ENCODE data around the gene GAPDH.

The GAPDH gene

DNA sequence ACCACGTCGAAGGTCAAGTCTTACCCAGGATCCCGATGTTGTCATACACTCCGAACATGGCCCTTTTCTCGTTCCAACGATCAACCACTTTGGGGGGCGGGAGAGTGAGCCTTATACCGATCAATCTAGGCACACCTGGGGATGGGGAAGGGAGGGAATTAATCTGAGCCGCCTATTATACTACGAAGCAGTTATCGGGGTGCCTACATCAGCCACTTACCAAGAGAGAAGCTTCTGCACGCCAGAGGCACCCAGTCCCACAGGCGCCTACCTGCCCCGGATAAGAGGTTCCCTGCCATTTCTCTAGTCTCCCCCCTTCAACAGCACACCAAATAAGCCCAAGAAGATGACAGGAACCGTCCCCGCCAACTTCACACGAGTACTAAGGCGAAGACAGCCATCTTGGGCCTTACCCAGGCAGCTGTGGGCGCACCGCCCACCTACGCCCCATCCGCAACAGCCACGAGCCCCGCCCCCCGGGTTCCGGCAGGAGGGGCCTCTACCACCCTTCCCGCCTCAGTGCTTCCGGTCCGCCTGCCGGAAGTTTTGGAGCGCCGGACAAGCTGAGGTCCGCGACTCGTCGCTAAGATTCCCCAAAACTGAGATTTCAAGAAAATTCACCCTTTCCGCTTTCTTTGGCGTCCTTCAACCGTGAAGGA is 41.4 kb upstream of the GAPDH start, which contains the start of gene MRPL51 (continued):
- TF ChIP-seq, protein P1, sequence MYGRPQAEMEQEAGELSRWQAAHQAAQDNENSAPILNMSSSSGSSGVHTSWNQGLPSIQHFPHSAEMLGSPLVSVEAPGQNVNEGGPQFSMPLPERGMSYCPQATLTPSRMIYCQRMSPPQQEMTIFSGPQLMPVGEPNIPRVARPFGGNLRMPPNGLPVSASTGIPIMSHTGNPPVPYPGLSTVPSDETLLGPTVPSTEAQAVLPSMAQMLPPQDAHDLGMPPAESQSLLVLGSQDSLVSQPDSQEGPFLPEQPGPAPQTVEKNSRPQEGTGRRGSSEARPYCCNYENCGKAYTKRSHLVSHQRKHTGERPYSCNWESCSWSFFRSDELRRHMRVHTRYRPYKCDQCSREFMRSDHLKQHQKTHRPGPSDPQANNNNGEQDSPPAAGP (tag by site-specific recombination; IDR thresholded peaks at IDR 0.05) = peak; percentile 31; the same call in 1 of the 2 replicates
- TF ChIP-seq YY2 (tag by site-specific recombination; IDR thresholded peaks at IDR 0.05) (peak; percentile 80), ZBTB17 (tag by site-specific recombination; IDR thresholded peaks at IDR 0.05) (peak; percentile 21; the same call in 1 of the 2 replicates)

DNA sequence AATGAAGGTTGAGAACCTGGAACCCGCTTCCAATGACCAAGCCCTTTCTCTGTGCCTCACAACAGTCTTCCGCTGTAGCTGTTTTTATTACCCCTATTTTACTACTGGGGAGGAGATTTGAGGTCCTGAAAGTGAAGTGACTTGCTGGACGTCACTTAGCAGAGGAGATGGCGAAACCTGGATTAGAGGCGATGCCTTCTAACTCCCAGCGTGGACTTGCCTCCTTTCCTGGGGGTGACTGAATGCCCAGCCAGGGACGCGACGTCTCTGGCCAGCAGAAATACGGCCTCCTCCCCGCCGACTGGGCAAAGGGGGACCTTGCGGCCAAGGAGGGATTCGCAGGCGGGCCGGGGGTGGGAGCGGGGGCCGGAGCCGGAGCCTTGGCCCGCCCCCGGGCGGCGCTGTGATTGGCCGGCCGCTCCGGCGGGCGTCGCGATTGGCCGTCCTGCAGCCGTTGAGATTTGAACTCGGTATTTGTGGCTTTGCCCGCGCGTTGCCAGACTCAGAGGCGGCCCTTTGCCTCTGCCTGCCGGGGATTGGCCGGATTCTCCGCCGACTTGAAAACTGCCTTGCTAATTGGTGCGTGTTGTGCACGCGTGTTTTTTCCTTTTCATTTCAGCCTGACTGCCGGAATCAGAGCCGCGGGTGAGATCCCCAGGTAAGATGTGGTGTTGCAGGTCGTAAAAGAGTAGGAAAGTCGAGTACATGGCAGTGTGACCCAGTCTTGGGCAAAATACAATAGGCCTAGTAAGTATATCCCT is 40.6 kb upstream of the GAPDH start, which contains the start of gene NCAPD2:
Gene NCAPD2 (plus strand): TSS at position 606 of the 761 bp plus-strand sequence. CDS start 997 bp downstream, outside the sequence.
- no peaks in the 10 kb centered on the region for H3K9me3 ChIP-seq (ENCODE audit: control insufficient read depth, insufficient read depth, low read depth, low read length)
- H3K27ac ChIP-seq (ENCODE audit: extremely low read depth, low read depth, low read length) = peak within 1 kb of the TSS; percentile 94
- ChIA-PET CTCF (interaction anchor here (0.5 to 2.3 kb wide), 6 partner anchors 28 to 174 kb away, joined by 3 to 10 read pairs (median 4); no protein-coding TSS in a partner anchor), POLR2A (interaction anchor here (1.0 to 2.3 kb wide), 23 partner anchors 8 to 358 kb away, joined by 3 to 74 read pairs (median 4); partner anchors contain the start of genes CDCA3, GAPDH, NOP2 and TNFRSF1A)
- H3K4me1 ChIP-seq (ENCODE audit: control insufficient read depth, insufficient read depth, low read length) = peaks cover 7% of the 10 kb centered on the region; the same call in 1 of the 2 replicates
- H3K4me3 ChIP-seq (ENCODE audit: low read depth, low read length) = peak within 1 kb of the TSS; percentile 93
- peaks cover 43 to 54% of the 10 kb centered on the region in 2 experiments for H3K36me3 ChIP-seq (ENCODE audit: control insufficient read depth in 2 of 2, insufficient read depth in 1 of 2, low read length in 2 of 2)
- TF ChIP-seq ZNF324 (tag by site-specific recombination; IDR thresholded peaks at IDR 0.05) (no peak), ZNF366 (tag by site-specific recombination; conservative IDR thresholded peaks at IDR 0.05) (0 out of 2 replicates have a peak, but pooled peaks have one; percentile 9), SP7 (tag by site-specific recombination; IDR thresholded peaks at IDR 0.05) (peak; percentile 27; the same call in 1 of the 2 replicates), FEZF1 (tag by site-specific recombination; IDR thresholded peaks at IDR 0.05) (0 out of 2 replicates have a peak, but pooled peaks have one; percentile 11), ZNF184 (tag by site-specific recombination; IDR thresholded peaks at IDR 0.05) (no peak), SP2 (tag by site-specific recombination; IDR thresholded peaks at IDR 0.05) (peak; percentile 83), HOXA7 (CRISPR knock-in tag; IDR thresholded peaks at IDR 0.05; ENCODE audit: borderline replicate concordance) (no peak), ZNF248 (tag by site-specific recombination; IDR thresholded peaks at IDR 0.05) (no peak), KLF10 (tag by site-specific recombination; IDR thresholded peaks at IDR 0.05) (peak; percentile 82), ZNF354C (tag by site-specific recombination; IDR thresholded peaks at IDR 0.05; ENCODE audit: borderline replicate concordance, low read depth) (no peak), ZNF701 (tag by site-specific recombination; IDR thresholded peaks at IDR 0.05) (no peak), ZFP41 (tag by site-specific recombination; IDR thresholded peaks at IDR 0.05; ENCODE audit: borderline replicate concordance) (no peak), ZBTB1 (tag by site-specific recombination; IDR thresholded peaks at IDR 0.05) (no peak), ZNF211 (tag by site-specific recombination; IDR thresholded peaks at IDR 0.05; ENCODE audit: low read depth) (no peak), ZNF133 (tag by site-specific recombination; IDR thresholded peaks at IDR 0.05) (no peak), WT1 (tag by site-specific recombination; IDR thresholded peaks at IDR 0.05) (peak; percentile 38), ZSCAN30 (tag by site-specific recombination; IDR thresholded peaks at IDR 0.05) (0 out of 2 replicates have a peak, but pooled peaks have one; percentile 29), TRIM28 (IDR thresholded peaks at IDR 0.05; ENCODE audit: borderline replicate concordance, low read length) (no peak), KLF9 (tag by site-specific recombination; IDR thresholded peaks at IDR 0.05; ENCODE audit: low read depth) (no peak), ZNF654 (tag by site-specific recombination; IDR thresholded peaks at IDR 0.05; ENCODE audit: low read depth) (no peak), ZNF623 (tag by site-specific recombination; IDR thresholded peaks at IDR 0.05) (peak; percentile 11; the same call in 1 of the 2 replicates), GLIS2 (tag by site-specific recombination; IDR thresholded peaks at IDR 0.05) (peak; percentile 74)
- TF ChIP-seq, protein P2, sequence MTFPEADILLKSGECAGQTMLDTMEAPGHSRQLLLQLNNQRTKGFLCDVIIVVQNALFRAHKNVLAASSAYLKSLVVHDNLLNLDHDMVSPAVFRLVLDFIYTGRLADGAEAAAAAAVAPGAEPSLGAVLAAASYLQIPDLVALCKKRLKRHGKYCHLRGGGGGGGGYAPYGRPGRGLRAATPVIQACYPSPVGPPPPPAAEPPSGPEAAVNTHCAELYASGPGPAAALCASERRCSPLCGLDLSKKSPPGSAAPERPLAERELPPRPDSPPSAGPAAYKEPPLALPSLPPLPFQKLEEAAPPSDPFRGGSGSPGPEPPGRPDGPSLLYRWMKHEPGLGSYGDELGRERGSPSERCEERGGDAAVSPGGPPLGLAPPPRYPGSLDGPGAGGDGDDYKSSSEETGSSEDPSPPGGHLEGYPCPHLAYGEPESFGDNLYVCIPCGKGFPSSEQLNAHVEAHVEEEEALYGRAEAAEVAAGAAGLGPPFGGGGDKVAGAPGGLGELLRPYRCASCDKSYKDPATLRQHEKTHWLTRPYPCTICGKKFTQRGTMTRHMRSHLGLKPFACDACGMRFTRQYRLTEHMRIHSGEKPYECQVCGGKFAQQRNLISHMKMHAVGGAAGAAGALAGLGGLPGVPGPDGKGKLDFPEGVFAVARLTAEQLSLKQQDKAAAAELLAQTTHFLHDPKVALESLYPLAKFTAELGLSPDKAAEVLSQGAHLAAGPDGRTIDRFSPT (tag by site-specific recombination; IDR thresholded peaks at IDR 0.05) = 0 out of 2 replicates have a peak, but pooled peaks have one; percentile 31
- TF ChIP-seq, protein P3, sequence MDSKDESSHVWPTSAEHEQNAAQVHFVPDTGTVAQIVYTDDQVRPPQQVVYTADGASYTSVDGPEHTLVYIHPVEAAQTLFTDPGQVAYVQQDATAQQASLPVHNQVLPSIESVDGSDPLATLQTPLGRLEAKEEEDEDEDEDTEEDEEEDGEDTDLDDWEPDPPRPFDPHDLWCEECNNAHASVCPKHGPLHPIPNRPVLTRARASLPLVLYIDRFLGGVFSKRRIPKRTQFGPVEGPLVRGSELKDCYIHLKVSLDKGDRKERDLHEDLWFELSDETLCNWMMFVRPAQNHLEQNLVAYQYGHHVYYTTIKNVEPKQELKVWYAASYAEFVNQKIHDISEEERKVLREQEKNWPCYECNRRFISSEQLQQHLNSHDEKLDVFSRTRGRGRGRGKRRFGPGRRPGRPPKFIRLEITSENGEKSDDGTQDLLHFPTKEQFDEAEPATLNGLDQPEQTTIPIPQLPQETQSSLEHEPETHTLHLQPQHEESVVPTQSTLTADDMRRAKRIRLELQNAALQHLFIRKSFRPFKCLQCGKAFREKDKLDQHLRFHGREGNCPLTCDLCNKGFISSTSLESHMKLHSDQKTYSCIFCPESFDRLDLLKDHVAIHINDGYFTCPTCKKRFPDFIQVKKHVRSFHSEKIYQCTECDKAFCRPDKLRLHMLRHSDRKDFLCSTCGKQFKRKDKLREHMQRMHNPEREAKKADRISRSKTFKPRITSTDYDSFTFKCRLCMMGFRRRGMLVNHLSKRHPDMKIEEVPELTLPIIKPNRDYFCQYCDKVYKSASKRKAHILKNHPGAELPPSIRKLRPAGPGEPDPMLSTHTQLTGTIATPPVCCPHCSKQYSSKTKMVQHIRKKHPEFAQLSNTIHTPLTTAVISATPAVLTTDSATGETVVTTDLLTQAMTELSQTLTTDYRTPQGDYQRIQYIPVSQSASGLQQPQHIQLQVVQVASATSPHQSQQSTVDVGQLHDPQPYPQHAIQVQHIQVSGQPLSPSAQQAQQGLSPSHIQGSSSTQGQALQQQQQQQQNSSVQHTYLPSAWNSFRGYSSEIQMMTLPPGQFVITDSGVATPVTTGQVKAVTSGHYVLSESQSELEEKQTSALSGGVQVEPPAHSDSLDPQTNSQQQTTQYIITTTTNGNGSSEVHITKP (tag by site-specific recombination; IDR thresholded peaks at IDR 0.05) = peak; percentile 57; the same call in 1 of the 2 replicates
